Measurements from ENCODE around the gene ODF2. TPM values are rescaled to one million over a fixed set of nuclear protein-coding genes. Genes with fewer than 3 reads are reported as not detected.
A peak's percentile ranks its signal among the peaks of the same experiment; 100 is the strongest.

The ODF2 gene
- total and polyA plus RNA-seq, 2 of the 8 experiments (the other 6 are each of a cell fraction or from before 2014, with no cell fraction given) = 5.6 to 17.9 TPM

DNA sequence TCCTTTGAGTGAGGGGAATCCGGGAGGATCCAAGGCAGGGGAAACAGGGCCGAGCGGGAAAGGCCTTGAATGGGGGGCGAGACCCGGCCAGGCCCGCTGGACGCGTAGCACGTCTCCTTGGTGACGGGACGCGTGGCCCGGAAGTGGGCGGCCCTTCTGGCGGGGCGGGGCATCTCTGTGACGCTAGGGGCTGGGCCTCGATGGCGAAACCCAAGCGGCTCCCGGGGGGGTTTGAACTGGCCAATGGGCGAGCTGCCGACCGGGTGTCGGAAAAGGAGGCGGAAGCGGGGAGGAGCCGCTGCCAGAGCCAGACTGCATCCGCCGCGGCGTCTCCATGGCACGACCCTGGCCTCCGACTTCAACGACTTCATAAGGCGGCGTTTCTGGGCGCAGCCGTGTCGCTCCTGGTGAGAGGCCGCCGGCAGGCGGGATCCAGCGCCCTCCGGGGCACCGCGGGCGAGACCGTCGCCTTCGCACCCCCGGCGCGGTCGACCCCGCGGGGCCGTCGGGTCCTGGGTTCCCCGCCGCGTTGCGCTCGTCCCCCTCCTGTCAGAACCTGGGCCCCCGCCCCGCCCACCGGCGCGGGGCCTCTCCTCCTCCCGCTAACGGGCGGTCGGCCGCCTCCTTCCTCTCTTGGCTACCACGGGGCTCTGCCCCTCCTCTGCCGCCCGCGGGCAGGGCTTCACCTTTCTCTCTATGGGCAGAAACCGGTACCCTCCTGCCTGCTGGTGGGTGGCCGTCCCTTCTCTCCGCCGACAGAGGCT, at the start of gene ODF2 (continued):
- TF ChIP-seq, protein P1, sequence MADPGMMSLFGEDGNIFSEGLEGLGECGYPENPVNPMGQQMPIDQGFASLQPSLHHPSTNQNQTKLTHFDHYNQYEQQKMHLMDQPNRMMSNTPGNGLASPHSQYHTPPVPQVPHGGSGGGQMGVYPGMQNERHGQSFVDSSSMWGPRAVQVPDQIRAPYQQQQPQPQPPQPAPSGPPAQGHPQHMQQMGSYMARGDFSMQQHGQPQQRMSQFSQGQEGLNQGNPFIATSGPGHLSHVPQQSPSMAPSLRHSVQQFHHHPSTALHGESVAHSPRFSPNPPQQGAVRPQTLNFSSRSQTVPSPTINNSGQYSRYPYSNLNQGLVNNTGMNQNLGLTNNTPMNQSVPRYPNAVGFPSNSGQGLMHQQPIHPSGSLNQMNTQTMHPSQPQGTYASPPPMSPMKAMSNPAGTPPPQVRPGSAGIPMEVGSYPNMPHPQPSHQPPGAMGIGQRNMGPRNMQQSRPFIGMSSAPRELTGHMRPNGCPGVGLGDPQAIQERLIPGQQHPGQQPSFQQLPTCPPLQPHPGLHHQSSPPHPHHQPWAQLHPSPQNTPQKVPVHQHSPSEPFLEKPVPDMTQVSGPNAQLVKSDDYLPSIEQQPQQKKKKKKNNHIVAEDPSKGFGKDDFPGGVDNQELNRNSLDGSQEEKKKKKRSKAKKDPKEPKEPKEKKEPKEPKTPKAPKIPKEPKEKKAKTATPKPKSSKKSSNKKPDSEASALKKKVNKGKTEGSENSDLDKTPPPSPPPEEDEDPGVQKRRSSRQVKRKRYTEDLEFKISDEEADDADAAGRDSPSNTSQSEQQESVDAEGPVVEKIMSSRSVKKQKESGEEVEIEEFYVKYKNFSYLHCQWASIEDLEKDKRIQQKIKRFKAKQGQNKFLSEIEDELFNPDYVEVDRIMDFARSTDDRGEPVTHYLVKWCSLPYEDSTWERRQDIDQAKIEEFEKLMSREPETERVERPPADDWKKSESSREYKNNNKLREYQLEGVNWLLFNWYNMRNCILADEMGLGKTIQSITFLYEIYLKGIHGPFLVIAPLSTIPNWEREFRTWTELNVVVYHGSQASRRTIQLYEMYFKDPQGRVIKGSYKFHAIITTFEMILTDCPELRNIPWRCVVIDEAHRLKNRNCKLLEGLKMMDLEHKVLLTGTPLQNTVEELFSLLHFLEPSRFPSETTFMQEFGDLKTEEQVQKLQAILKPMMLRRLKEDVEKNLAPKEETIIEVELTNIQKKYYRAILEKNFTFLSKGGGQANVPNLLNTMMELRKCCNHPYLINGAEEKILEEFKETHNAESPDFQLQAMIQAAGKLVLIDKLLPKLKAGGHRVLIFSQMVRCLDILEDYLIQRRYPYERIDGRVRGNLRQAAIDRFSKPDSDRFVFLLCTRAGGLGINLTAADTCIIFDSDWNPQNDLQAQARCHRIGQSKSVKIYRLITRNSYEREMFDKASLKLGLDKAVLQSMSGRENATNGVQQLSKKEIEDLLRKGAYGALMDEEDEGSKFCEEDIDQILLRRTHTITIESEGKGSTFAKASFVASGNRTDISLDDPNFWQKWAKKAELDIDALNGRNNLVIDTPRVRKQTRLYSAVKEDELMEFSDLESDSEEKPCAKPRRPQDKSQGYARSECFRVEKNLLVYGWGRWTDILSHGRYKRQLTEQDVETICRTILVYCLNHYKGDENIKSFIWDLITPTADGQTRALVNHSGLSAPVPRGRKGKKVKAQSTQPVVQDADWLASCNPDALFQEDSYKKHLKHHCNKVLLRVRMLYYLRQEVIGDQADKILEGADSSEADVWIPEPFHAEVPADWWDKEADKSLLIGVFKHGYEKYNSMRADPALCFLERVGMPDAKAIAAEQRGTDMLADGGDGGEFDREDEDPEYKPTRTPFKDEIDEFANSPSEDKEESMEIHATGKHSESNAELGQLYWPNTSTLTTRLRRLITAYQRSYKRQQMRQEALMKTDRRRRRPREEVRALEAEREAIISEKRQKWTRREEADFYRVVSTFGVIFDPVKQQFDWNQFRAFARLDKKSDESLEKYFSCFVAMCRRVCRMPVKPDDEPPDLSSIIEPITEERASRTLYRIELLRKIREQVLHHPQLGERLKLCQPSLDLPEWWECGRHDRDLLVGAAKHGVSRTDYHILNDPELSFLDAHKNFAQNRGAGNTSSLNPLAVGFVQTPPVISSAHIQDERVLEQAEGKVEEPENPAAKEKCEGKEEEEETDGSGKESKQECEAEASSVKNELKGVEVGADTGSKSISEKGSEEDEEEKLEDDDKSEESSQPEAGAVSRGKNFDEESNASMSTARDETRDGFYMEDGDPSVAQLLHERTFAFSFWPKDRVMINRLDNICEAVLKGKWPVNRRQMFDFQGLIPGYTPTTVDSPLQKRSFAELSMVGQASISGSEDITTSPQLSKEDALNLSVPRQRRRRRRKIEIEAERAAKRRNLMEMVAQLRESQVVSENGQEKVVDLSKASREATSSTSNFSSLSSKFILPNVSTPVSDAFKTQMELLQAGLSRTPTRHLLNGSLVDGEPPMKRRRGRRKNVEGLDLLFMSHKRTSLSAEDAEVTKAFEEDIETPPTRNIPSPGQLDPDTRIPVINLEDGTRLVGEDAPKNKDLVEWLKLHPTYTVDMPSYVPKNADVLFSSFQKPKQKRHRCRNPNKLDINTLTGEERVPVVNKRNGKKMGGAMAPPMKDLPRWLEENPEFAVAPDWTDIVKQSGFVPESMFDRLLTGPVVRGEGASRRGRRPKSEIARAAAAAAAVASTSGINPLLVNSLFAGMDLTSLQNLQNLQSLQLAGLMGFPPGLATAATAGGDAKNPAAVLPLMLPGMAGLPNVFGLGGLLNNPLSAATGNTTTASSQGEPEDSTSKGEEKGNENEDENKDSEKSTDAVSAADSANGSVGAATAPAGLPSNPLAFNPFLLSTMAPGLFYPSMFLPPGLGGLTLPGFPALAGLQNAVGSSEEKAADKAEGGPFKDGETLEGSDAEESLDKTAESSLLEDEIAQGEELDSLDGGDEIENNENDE (IDR thresholded peaks at IDR 0.05; ENCODE audit: insufficient replicate concordance, low read length) = no peak
- no peak for TF ChIP-seq TEAD4 (IDR thresholded peaks at IDR 0.05; ENCODE audit: low read depth, low read length)
- no peak for TF ChIP-seq SIX5 (IDR thresholded peaks at IDR 0.05; ENCODE audit: low read depth, low read length)
- TF ChIP-seq POU5F1 (IDR thresholded peaks at IDR 0.05; ENCODE audit: low read depth, low read length) = no peak
- TF ChIP-seq POLR2A (IDR thresholded peaks at IDR 0.05; ENCODE audit: control extremely low read depth in 1 of 2, low read depth in 2 of 2, low read length in 2 of 2) = peak in 1 of 2 experiments; percentile 57; a peak in 1 of 3 replicates
- TF ChIP-seq, protein P2, sequence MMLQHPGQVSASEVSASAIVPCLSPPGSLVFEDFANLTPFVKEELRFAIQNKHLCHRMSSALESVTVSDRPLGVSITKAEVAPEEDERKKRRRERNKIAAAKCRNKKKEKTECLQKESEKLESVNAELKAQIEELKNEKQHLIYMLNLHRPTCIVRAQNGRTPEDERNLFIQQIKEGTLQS (IDR thresholded peaks at IDR 0.05; ENCODE audit: insufficient read depth, low read depth, low read length) = no peak
- TF ChIP-seq, protein P3, sequence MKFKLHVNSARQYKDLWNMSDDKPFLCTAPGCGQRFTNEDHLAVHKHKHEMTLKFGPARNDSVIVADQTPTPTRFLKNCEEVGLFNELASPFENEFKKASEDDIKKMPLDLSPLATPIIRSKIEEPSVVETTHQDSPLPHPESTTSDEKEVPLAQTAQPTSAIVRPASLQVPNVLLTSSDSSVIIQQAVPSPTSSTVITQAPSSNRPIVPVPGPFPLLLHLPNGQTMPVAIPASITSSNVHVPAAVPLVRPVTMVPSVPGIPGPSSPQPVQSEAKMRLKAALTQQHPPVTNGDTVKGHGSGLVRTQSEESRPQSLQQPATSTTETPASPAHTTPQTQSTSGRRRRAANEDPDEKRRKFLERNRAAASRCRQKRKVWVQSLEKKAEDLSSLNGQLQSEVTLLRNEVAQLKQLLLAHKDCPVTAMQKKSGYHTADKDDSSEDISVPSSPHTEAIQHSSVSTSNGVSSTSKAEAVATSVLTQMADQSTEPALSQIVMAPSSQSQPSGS (IDR thresholded peaks at IDR 0.05; ENCODE audit: low read length) = no peak
- TF ChIP-seq TAF7 (optimal IDR thresholded peaks at IDR 0.05; ENCODE audit: borderline replicate concordance, low read depth, low read length) = no peak

All from H1 (cell line).